HL-60/S4 treated with retinoic acid at 250 ng/mL for 4 days and 3 days (cell line): ENCODE data around the gene EBF3.

Experiments used
- in situ Hi-C: fragments of 300-500 bp; cut with MboI; formaldehyde crosslinking; loops from 2 replicates; pipeline ENCODE4 v1.7.0; 2022; ENCODE audit warnings: low sequenced_read_pairs

Gene EBF3

DNA sequence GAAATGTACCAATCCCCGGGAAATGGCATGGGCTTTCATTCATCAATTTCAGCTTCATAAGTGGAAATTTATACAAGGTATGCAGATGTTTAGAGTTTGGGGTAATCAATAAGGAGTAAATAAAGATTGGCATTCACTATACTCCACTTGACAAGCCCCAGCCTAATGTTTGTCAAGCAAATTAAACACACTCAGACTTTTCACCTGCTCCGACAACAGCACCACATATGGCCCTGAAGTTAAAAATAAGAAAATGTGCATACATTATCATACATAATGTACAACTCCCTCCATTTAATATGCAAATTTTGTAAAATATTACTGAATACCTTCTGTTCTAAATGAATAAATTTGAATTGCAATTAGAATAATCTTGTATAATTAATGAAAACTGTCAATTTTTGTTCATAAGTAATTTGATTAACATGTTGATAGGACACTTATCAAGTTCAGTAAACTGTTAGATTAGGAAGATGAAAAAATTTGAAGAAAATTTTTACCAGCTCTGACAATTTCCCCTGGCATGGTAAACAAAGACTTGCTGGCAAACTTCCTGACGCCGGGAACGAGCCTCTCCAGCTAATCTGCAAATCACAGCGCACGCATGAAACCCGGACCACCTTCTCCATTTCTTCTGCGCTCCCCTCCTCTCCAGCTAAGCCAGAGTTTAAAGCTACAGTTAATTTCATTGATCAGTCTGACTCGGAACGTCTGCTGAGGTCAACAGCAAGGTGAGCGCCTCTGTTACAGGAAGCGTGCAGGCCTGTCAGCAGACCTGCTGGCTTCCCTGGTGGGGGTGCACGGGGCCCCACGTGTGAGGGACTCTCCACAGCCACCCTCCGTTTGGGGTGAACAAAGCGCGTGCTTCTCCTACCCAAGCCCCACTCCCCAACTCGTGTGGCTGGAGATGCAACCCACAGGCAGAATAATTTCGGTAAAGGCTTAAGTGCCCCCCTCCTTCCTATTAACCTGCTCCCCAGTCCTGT lies 70.7 kb downstream of the EBF3 start:
- in situ Hi-C loops = no loop called here

DNA sequence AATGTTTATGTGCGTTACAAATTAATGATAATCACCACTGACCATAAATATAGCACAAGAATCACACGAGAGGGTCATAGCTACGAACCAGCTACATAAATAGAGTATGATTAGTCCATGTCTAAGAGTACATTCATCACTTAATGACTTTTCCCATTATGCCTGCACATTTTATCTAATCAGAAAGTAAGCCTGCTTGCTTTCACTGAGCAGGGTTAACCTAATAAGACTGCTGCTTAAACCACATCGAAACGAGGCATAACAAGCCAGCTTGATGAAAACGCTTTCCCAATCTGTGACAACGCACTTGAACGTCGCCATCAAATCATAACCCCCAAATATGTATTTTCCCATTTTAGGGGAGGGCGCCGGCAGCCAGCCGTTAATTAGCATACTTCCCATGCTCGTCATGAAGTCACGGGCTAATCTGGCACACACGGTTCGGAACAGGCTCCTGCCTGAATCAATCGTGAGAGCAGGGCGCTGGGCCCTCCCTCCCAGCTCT lies 71.5 kb downstream of the EBF3 start:
- in situ Hi-C loops = no loop called here

GRCh38 chr10:129891806-129892205 lies 72.3 kb downstream of the EBF3 start:
- in situ Hi-C loops = no loop called here

- in situ Hi-C loops = no loop called here
These were observed 73.9 kb downstream of the EBF3 start for GRCh38 chr10:129890170-129890569.

DNA sequence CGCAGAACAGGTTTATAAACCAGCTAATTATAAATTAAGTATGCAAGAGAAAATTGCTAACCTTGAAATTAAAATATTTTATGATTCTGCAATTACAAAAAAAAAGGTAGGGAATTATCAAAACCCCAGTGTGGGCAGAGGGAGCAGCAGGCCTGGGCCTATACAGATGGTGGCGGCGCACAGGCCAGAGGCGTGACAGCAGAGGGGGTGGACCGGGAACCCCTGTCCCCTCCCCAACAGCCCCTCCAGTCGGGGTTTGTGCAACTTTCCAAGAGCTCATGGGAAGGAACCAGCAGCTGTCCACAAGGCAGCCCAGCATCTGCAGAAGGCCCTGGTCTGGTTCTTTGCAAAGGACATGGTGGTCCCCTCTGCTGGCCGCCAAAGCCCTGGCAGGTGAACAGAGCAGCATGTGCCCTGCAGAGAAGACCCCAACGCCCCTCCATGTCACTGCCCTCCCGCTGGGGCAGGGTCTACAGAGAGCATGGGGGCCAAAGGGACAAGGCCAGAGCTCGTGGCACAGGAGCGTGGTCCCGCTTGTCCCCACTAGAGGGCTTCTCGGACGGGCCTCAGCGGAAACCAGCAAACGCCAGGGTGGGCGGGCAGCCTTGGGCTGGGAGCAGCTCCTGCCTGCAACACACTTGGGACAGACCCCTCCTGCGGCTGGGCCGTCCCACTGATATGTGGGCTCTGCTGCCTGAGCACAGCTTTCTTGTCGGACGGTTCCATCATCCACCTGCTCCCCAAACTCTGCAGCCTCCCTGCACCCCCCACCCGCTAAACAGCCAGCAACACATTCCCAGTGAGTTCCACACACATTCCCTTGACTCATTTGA lies 75.1 kb downstream of the EBF3 start:
- in situ Hi-C loops = no loop called here

DNA sequence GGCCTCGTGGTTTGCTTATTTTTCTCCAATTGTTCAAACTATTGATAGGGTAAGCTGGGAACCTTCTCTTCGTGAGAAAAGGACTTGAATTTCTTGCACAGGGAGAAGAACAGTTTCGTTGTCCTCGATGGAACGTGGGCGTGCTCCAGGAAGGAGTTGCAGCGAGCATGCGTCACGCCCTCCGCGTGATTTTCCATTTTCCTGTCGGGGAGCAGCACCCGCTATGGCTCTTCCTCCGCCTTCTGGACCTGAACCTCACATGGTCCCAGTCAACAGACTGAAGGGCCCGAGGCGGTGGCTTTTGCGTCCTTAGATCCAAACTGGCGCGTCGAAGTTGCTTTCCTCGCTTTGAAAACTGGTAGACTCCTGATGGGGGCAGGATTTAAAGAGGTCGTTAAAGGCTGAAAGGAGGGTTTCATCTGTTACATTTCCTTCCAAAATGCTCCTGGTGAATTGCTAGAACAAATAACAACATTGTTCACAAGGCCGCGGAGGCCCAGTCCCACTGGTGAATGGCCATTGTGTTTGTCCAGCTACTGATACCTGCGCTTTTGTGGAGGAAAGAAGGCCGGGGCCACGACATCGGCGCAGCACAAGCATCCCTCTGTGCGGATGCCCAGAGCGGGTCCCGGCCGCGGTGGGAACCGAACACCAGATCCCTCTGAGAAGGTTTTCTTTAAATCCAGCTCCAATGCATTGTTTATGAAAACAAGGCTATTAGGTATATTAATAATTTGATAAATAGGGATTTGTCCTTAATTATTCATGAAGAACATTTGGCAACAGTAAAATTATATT lies 75.9 kb downstream of the EBF3 start:
- in situ Hi-C loops = no loop called here

DNA sequence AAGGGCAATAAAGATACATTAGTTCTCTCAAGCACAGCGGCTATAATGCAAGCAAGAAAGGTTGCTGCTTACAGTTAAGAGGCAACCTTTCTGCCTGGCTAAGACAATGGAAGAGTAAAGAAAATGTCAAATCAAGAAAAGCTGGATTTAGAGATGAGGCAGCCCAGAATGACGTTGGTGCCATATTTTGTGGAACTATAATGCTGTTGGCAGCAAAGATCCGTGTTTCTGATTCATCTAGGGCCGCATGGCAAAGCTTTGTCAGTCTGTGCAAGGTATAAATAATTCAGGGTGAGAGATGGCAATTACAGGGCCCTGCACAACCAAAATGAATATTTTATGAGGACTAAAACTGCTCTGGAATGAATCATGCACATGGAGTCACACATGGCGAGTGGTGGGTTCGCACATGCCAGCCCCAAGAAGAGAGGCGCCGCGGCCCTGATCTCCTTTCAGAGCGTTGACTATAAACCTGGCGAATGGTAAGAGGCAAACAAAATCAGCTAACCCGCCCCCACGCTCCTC lies 76.6 kb downstream of the EBF3 start:
- in situ Hi-C loops = no loop called here

- in situ Hi-C loops = no loop called here
These were observed 77.8 kb downstream of the EBF3 start for GRCh38 chr10:129886263-129886662.

DNA sequence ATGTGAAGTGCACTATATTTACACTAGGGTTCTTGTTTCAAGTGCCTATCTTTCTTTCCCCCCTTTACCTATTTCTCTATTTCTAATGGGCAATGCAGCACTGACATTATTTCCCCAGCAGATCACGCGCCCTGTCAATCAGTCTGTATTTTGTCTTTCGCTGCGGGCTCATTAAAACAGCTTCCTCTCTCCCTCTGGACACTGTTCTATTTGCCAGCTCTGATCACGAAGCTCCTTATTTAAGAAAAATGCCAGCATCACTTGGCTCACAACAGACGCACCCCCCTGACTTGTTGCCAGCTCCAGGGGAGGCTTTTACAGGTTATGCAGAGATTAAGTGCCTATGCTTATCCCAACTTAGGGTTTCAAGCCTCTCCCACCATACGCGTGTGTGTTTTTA lies 78.5 kb downstream of the EBF3 start:
- in situ Hi-C loops = no loop called here

- in situ Hi-C loops = no loop called here
These were observed 79.5 kb downstream of the EBF3 start for GRCh38 chr10:129884398-129885078.

DNA sequence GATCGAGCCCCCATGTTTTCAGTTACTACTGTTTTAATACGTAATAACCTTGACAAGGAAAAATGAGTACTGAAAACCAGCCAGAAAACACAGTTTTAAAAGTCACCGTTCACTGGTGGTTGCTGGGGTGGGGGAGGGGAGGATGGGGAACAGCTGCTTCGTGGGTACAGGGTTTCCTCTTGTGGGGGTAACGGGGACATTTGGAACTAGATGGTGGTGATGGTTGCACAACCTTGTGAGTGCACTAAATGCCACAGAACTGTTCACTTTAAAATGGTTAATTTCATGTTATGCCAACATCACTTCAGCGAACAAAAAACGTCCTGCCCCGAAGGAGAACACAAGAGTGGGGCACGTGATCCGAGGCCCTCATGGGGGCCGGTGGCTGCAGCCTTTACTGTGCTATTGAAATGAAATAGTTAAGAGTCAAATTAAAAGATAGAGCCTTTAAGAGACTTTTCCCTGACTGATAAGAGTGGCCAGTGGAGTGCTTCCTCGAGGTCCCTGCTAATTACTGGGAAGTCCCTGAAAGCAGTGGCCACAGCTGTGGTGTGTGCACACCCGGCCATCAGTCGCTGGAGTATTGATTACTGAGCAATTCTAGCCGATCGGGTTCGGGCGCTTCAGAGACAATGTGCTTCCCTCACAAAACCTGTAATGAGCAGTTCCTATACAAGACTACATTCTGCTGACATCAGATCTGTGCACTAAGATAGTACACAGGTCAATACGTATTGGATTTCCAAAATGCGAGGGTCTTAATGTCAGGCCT lies 80.3 kb downstream of the EBF3 start:
- in situ Hi-C loops = no loop called here

GRCh38 chr10:129883029-129883428 lies 81.0 kb downstream of the EBF3 start:
- in situ Hi-C loops = no loop called here

GRCh38 chr10:129882291-129883010 lies 81.6 kb downstream of the EBF3 start:
- in situ Hi-C loops = no loop called here

DNA sequence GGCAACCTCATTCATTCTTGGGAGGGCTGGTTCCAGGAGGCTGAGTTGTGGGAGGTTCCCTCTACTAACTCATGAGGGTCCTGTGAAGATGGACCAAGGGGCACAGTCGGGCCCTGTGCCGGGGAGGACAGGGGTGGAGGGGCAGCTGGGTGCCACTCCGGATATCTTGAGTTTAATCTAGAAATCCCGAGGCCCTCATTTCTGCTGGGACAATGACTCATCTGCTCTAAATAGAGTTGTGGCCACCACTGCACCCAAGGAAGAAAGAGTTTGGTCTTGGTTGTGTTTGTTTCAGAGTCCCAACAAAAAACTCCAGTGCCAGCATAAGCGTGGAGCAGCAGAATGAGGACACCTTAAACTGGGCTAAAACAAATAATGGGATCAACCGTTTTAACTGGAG lies 82.4 kb downstream of the EBF3 start:
- in situ Hi-C loops = no loop called here

DNA sequence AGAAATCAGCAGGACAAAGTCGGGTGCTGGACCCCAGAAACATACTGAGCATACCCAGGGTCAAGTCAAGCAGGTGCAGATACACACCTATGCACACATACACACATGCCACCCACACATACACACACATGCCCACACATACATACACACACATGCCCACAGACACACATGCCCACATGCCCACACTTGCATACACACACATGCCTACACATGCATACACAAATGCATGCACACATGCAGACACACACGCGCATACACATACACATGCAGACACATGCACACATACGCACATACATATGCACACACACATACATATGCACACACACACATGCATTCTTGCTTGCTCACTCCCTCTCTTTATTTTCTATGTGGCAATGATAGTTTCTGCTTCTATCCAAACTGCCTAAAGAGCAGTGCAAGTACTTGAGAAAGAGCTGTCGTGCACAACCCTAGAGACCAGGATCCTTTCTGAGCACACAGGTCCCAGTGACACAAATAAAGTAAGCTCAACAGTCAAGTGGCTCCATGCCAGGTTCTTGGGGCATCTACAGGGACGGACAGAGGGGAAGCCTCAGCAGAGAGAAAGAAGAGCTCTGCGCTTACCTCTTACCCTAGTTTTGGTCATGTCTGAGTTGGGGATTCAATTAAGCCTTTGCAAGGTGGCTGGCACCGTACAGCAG lies 83.7 kb downstream of the EBF3 start:
- in situ Hi-C loops = no loop called here

DNA sequence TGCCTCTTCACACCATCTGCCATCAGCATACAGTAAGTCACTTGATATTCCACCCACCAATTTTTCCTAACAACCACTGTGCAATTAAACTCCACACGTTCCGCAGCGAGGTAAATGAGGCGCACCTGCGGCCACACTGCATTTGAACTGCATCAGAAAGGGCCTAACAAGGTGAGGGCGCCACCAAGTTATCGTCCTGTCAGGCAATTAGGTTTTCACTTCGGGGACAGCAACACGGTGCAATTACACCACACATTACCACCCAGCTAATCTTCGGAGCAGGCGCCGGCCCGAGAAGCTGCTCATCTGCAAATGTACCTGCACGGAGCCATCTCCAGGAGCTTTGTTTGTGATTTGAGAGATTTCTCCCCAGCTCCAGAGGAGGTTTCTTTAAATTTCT lies 84.4 kb downstream of the EBF3 start:
- in situ Hi-C loops = no loop called here

DNA sequence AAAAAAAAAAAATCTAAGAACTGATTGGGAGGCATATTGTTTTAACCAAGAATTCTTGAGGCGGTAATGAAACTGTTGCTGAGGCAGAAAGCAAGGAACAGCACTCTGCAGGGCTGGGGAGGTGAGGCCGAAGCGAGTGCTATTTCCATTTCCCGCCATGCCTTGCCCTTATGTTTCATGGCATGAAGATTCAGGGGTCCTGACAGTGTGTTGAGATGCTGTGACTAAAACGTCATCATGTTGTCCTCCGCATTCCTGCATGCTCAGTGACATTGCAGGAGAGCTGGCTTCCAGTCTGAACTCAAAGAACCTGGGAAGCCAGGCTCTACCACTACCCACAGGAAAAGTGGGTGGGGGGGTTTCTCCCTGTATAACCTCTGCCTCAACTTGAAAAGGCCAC lies 85.2 kb downstream of the EBF3 start:
- in situ Hi-C loops = no loop called here

GRCh38 chr10:129877773-129878371 lies 86.2 kb downstream of the EBF3 start:
- in situ Hi-C loops = no loop called here
